ENCODE measurements around the gene TOLLIP.

TOLLIP gene

GRCh38 chr11:1254086-1254648 is 55.3 kb downstream of the TOLLIP start:
- no peak for TF ChIP-seq OSR1 (CRISPR knock-in tag; IDR thresholded peaks at IDR 0.05)
- no peak for TF ChIP-seq ZNF70 (CRISPR knock-in tag; IDR thresholded peaks at IDR 0.05)
- TF ChIP-seq RARB (CRISPR knock-in tag; IDR thresholded peaks at IDR 0.05), result no peak
- no peak for TF ChIP-seq TOX (CRISPR knock-in tag; IDR thresholded peaks at IDR 0.05; ENCODE audit: borderline replicate concordance)
- no peak for TF ChIP-seq TSHZ2 (CRISPR knock-in tag; IDR thresholded peaks at IDR 0.05)
- no peak for TF ChIP-seq GLIS3 (CRISPR knock-in tag; IDR thresholded peaks at IDR 0.05)
- no peak for TF ChIP-seq BACH2 (CRISPR knock-in tag; IDR thresholded peaks at IDR 0.05; ENCODE audit: borderline replicate concordance)
- TF ChIP-seq TCF4 (CRISPR knock-in tag; IDR thresholded peaks at IDR 0.05; ENCODE audit: borderline replicate concordance), result no peak
- TF ChIP-seq ISL1 (CRISPR knock-in tag; IDR thresholded peaks at IDR 0.05), result no peak
- TF ChIP-seq ZFP30 (CRISPR knock-in tag; IDR thresholded peaks at IDR 0.05), result no peak
- TF ChIP-seq PATZ1 (CRISPR knock-in tag; IDR thresholded peaks at IDR 0.05; ENCODE audit: borderline replicate concordance), result no peak
- TF ChIP-seq ZNF8 (CRISPR knock-in tag; IDR thresholded peaks at IDR 0.05), result no peak
- TF ChIP-seq POU6F1 (CRISPR knock-in tag; IDR thresholded peaks at IDR 0.05; ENCODE audit: borderline replicate concordance, low read depth), result no peak
- no peak for TF ChIP-seq ZFP3 (CRISPR knock-in tag; IDR thresholded peaks at IDR 0.05)
- no peak for TF ChIP-seq SNAI2 (CRISPR knock-in tag; IDR thresholded peaks at IDR 0.05)
- TF ChIP-seq CSDC2 (CRISPR knock-in tag; IDR thresholded peaks at IDR 0.05), result no peak
- no peak for TF ChIP-seq ZNF565 (CRISPR knock-in tag; conservative IDR thresholded peaks at IDR 0.05; ENCODE audit: low read depth)
- no peak for TF ChIP-seq CSRNP3 (CRISPR knock-in tag; IDR thresholded peaks at IDR 0.05)
- ATAC-seq, result no peak

GRCh38 chr11:1253103-1253485 is 56.3 kb downstream of the TOLLIP start:
- ATAC-seq, result no peak
- TF ChIP-seq CREB5 (CRISPR knock-in tag; IDR thresholded peaks at IDR 0.05; ENCODE audit: low read depth) (no peak), PPARA (CRISPR knock-in tag; IDR thresholded peaks at IDR 0.05; ENCODE audit: borderline replicate concordance) (no peak), ZNF8 (CRISPR knock-in tag; IDR thresholded peaks at IDR 0.05) (no peak), ESRRG (CRISPR knock-in tag; IDR thresholded peaks at IDR 0.05) (no peak), CSRNP3 (CRISPR knock-in tag; IDR thresholded peaks at IDR 0.05) (no peak), ZFP30 (CRISPR knock-in tag; IDR thresholded peaks at IDR 0.05) (no peak), ZFP3 (CRISPR knock-in tag; IDR thresholded peaks at IDR 0.05) (no peak), BACH2 (CRISPR knock-in tag; IDR thresholded peaks at IDR 0.05; ENCODE audit: borderline replicate concordance) (no peak), TOX (CRISPR knock-in tag; IDR thresholded peaks at IDR 0.05; ENCODE audit: borderline replicate concordance) (no peak), SNAI2 (CRISPR knock-in tag; IDR thresholded peaks at IDR 0.05) (no peak)
